CD4-positive, alpha-beta T cell treated with Interleukin-10 for 1 hour (primary cell): ENCODE results near the gene XYLT2.
"Not testable (repeated sequence)": the region's sequence is repeated elsewhere in the genome, so short reads cannot be mapped to it uniquely, and the experiment has no call there.

Source experiments
- DNase-seq: peaks from one replicate; pipeline ENCODE4 v3.0.0-alpha.2; 2020

Gene XYLT2

DNA sequence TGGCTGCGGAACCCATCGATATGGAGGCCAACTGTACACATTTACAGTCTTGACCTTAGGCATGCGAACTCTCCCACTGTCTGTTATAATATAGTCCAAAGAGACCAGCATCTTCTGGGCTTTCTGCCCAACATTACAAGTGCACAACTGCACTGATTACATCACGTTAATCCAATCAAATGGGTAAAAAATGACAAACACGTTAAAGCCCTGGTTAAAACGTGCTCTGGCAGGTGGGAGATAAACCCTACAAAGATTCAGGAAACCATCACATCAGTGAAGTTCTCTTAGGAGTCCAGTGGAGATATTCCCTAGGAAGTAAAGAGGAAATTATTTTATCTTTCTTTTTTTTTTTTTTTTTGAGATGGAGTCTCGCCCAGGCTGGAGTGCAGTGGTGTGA lies 23.7 kb upstream of the XYLT2 start:
- DNase-seq = no peak

DNA sequence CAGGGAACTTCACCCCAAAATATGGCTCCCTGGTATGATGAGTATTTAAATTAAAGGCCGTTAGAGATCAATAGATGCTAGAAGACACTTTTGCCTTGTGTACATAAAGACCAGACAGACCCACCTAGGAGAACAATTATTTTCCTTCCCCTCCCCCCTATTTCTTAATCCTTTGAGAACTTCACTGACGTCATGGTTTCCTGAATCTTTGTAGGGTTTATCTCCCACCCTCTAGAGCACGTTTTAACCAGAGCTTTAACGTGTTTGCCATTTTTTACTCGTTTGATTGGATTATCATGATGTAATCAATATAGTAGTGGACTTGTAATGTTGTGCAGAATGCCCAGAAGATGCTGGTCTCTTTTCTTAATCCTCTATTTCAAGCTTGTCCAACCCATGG lies 22.9 kb upstream of the XYLT2 start:
- DNase-seq = no peak

DNA sequence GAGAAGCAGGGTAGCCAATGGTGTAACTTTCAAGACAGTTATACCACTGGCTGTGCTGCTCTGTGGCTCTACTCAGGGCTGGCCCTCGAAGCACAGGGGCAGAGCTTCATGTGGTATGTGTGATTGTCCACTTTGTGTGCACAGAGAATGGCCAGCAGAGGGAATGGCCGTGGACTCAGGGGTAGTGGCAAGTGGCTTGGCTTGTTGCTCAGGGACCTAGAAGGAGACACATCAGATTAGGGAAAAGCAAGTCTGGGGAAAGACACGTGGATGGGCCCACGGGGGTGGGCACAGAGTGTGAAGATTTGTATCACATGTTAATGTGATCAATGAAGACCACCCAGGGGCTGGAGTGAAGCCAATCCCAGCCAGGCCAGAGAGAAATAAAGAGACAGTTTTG lies 20.0 kb upstream of the XYLT2 start:
- no peak for DNase-seq

- DNase-seq = no peak
Observed at GRCh38 chr17:50326831-50327364, 19.0 kb upstream of the XYLT2 start.

GRCh38 chr17:50328363-50329325 lies 17.3 kb upstream of the XYLT2 start:
- DNase-seq = no peak

DNA sequence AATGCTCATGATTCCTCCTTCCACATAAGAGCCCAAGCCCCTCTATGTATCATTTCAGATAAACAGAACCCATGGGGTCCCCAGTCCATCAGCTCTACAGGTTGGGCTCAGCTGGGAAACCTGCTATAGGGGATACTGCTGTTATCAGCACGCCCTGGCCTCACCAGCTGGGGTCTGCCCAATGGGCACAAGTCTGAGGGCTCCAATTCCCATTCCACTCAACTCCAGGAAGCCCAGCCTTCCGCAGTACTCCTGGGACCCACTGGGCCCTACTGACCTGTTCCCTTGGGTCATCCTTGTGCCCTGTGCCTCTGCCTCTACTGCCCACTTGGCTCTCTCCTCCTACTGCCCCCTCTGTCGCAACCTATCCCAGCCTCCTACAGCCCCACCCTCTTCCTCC lies 16.2 kb upstream of the XYLT2 start:
- no peak for DNase-seq

GRCh38 chr17:50330151-50330775 lies 15.7 kb upstream of the XYLT2 start:
- no peak for DNase-seq

DNA sequence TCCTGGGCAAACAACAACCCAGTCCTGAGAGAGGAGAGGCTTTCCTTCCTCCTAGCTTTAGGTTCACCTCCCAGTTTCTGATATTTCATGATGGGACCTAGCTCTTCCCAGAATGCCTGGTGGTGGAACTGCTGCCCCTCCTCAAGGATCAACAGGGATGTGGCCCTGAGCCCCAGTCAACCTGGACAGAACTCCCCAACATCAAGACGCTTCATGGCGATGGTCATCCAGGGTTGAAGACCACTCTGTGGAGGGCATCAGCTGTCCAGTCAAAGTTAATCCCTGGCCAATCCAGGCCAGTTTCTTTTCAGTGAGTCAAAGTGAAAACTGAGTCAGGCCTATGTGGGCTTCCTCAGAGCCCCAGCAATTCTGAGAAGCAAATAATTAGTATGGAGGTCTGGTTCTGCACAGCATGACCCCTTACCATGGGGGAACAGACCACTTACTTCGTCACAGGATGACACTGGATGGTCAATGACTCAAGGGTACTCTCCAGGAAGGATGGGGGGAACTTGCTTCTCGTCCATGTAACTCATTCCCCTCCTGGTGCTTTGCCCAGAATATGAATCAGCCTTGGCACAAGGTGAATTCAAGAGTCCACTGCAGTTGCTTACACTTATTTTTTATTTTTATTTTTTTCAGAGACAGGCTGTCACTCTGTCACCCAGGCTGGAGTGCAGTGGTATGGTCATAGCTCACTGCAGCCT lies 14.7 kb upstream of the XYLT2 start:
- no peak for DNase-seq

DNA sequence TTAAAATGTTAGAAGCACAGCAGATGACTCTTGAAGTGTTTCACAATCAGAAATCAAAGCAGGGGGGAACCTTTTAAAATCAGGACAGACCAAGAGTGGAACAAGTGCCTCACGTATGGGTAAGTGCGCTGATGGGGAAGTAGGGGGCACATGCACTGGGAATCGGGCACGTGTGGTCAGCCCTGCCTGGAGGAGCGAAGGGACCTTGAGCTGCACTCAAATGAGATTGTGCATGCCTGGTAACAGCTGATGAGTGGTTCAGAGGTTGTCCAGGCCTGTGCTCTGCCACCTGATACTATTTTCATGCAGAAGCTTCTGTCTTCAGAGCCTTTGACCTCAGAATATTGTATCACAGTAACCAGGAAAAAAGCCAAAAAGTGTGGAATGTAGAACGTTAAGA lies 13.7 kb upstream of the XYLT2 start:
- DNase-seq = no peak

GRCh38 chr17:50333291-50334057 lies 12.5 kb upstream of the XYLT2 start:
- DNase-seq = not testable (repeated sequence)

- no peak for DNase-seq
Observed at GRCh38 chr17:50337956-50338355, 8.0 kb upstream of the XYLT2 start.

DNA sequence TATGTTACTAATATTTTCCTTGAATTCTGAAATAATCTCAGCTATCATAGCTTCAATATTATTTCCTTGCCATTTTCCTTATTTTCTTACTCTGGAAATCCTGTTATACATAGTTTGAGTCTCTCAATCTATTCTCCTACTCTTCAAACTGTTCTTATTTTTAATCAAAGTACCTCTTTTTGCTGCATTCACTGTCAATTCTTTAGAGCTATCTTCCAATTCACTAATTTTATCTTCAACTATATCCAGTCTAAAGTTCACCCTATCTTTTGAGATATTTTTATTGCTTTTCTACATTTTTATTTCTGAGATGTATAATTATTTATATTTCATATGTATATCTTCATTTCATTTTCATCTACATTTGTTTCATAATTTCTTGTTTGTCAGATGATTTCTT lies 7.3 kb upstream of the XYLT2 start:
- DNase-seq = no peak

GRCh38 chr17:50339381-50339780 lies 6.5 kb upstream of the XYLT2 start:
- no peak for DNase-seq

DNA sequence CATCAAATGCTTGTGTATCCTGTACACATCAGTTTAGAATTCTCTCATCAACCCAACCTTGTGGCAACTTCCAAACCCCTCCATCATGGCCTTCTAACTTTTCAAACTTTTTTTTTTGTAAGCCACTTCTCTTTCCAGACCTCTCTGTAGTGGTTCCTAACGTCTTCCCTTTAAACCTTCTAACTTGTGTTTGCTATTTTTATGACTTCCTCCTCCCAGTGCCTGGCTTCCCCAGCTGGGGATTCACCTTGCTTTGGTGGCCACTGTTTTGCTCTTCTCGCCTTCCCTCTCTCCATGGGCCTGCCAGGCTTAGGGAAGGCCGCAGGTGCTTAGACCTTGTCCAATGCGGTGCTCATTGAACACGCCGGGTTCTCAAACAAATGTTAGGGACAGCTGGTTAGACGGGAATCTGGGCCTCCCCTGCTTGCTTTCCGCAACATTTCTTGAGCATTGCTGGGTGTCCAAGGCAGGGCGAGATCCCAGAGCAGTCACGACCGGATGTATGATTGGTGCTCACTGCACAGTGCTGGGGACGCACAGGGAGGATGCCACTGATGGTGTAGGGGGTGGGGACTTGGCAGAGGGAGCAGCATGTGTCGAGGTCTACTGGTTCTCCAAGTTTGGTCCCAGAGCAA lies 1.1 kb upstream of the XYLT2 start:
- no peak for DNase-seq

GRCh38 chr17:50346313-50347116 lies 589 bp downstream of the XYLT2 start:
- no peak for DNase-seq

GRCh38 chr17:50347117-50347893 lies 1.4 kb downstream of the XYLT2 start:
- DNase-seq = no peak

DNA sequence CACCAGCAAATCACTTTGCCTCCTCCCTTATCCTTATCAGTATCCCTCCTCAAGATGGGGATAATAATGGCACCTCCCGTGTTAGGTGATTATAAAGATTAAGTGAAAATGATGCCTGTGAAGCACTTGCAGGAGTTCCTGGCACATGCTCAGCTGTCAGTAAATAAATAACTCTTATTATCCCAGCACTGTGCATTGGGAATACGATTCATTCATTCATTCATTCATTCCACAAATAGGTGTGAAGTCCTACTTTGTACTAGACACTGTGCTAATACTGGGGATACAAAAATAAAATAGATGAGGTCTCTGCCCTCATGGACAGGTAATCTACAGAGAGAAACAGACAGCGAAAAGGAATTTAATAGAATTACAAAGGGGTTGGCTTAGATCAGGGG lies 2.0 kb downstream of the XYLT2 start:
- no peak for DNase-seq

GRCh38 chr17:50348522-50349242 lies 2.8 kb downstream of the XYLT2 start:
- DNase-seq = no peak

DNA sequence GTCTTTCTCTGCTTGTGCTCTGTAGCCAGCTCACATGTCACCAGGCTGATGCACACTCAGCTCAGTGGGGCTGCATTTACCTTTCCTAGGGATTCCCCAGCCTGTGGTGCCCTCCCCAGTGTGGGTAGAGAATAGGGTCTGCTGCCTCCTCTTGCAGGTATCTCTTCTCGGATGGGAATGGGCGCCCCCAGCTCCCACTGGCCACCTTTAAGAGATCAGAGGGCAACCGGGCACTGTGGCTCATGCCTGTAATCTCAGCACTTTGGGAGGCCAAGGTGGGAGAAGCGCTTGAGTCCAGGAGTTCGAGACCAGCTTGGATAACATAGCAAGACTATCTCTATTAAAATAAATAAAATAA lies 3.3 kb downstream of the XYLT2 start:
- DNase-seq = no peak

- no peak for DNase-seq
Observed at GRCh38 chr17:50350733-50351132, 4.8 kb downstream of the XYLT2 start.
